Transverse colon (tissue), 3 donors: ENCODE data around the gene SLFN12L.

Source experiments
- POLR2A ChIP-seq: fragments of 450-650 bp; IDR thresholded peaks from one replicate; pipeline ENCODE4 v1.6.1; 2016; ENCODE audit warnings: antibody characterized with exemption, mild to moderate bottlenecking, moderate library complexity
- TF ChIP-seq, protein P1 (sequence below), 5 experiments: fragments of 200-600 bp in 3 of 5; fragments of 450-650 bp in 2 of 5; sonication (generic) in 3 of 5; IDR thresholded peaks; 1 replicate in 2 of 5; 2 replicates in 3 of 5; pipeline ENCODE4 v1.5.1; 2016 to 2017; ENCODE audit warnings: antibody characterized with exemption in 5 of 5, inconsistent platforms in 3 of 5, mild to moderate bottlenecking in 2 of 5, moderate library complexity in 1 of 5

DNA sequence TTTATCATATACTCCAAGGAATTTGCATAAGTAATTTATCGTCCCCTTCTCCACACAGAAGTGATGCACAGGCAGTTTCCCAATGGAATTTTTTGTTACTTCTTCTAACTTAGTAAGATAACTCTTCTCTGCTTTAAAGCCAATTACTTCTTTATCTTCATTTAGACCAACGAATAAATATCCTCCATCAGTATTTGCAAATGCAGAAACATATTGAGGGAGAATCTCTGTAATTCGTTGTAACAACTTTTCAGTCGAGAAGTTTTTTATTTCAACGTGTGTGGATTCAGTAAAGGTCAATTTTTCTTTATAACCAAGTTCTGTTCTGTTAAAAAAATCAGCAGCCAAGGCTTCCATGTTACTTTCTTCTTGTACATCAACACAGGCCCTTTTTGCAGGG lies 58.2 kb downstream of the SLFN12L start:
- TF ChIP-seq POLR2A: no peak
- TF ChIP-seq, protein P1, sequence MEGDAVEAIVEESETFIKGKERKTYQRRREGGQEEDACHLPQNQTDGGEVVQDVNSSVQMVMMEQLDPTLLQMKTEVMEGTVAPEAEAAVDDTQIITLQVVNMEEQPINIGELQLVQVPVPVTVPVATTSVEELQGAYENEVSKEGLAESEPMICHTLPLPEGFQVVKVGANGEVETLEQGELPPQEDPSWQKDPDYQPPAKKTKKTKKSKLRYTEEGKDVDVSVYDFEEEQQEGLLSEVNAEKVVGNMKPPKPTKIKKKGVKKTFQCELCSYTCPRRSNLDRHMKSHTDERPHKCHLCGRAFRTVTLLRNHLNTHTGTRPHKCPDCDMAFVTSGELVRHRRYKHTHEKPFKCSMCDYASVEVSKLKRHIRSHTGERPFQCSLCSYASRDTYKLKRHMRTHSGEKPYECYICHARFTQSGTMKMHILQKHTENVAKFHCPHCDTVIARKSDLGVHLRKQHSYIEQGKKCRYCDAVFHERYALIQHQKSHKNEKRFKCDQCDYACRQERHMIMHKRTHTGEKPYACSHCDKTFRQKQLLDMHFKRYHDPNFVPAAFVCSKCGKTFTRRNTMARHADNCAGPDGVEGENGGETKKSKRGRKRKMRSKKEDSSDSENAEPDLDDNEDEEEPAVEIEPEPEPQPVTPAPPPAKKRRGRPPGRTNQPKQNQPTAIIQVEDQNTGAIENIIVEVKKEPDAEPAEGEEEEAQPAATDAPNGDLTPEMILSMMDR (IDR thresholded peaks at IDR 0.05): no peak
